Left lung (tissue), 10 donors: ENCODE results near the gene ZNF835. TPM values are rescaled to one million over a fixed set of nuclear protein-coding genes. Genes with fewer than 3 reads are reported as not detected.

ENCODE experiments used
- ATAC-seq: fragments of 200-7000 bp; cut with Tn5 transposase; one replicate; pipeline ENCODE4 v1.9.1; 2020; ENCODE audit warnings: moderate library complexity
- DNase-seq, 4 donors: peaks; one replicate each; pipeline ENCODE4 v3.0.0-alpha.2; 2013 to 2020
- H3K27ac ChIP-seq, 2 donors: fragments of 200-600 bp; sonication (generic) in 1 of 2; one replicate each; pipeline versions ENCODE4 v1.5.0 to v1.8.0; 2020 to 2021
- H3K27me3 ChIP-seq, 2 donors: fragments of 200-600 bp; sonication (generic) in 1 of 2; one replicate each; pipeline versions ENCODE4 v1.5.0 to v1.8.0; 2020 to 2021
- H3K36me3 ChIP-seq, 2 donors: fragments of 200-600 bp; sonication (generic) in 1 of 2; one replicate each; pipeline versions ENCODE4 v1.5.0 to v1.8.0; 2020 to 2021
- H3K4me1 ChIP-seq, 2 donors: fragments of 200-600 bp; one replicate each; pipeline ENCODE4 v1.8.0; 2021
- H3K4me3 ChIP-seq, 2 donors: fragments of 200-600 bp; sonication (generic) in 1 of 2; one replicate each; pipeline versions ENCODE4 v1.5.0 to v1.8.0; 2020 to 2021; ENCODE audit warnings: mild to moderate bottlenecking in 1 of 2
- H3K9me3 ChIP-seq, 2 donors: fragments of 200-600 bp; sonication (generic) in 1 of 2; one replicate each; pipeline versions ENCODE4 v1.5.0 to v1.8.0; 2020 to 2021
- CTCF ChIP-seq, 2 donors: fragments of 200-600 bp; sonication (generic) in 1 of 2; IDR thresholded peaks; one replicate each; pipeline versions ENCODE4 v1.5.0 to v1.8.0; 2021; ENCODE audit warnings: antibody characterized with exemption in 2 of 2
- intact Hi-C, 2 donors: fragments of 100-400 bp; cut with DNase I; formaldehyde crosslinking; loops; one replicate each; pipeline versions ENCODE4 v1.11.2 to v1.14.2; 2022
- polyA plus RNA-seq, 6 donors: library from polyadenylated mRNA; unstranded; fragments of 120-200 nt; gene quantifications; one replicate each; pipeline ENCODE4 v1.2.1, GENCODE V29; 2013; ENCODE audit not compliant: insufficient read length in 6 of 6
- total RNA-seq, 2 donors: library from RNA; stranded (reverse); fragmentation: NEBNext Ultra II Directional; extraction: Animal tissue kit (Norgen Biotek cat#: 25700); gene quantifications; one replicate each; pipeline ENCODE4 v1.2.1, GENCODE V29; 2021
- donor health status: DM: no; HTN: yes; CAD: no.
- donor health status: DM: no; HTN: no; CAD: no.

ZNF835 gene
- total and polyA plus RNA-seq, 8 donors: 2.3 to 4.9 (median 3.6) TPM

DNA sequence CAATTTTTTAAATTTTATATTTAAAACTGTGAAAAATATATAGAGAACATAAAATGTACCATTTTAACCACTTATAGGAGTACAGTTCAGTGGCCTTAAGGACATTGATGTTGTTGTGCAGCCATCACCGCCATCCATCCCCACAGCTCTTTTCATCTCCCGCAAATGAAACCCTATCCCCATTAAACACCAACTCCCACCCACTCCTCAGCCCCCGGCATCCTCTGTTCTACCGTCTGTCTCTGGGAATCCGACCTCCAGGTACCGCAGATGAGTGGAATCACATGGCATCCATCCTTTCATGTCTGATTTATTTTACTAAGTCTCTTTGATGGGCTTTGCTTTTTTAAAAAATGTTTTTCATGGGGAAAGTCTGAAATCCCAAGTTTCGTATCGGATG lies 52.4 kb downstream of the ZNF835 start:
- Histone ChIP-seq H3K4me3 (no peak overlapping the region), H3K9me3 (peaks cover 0 to 100% of the 10 kb centered on the region in 2 donors), H3K4me1 (no peaks in the 10 kb centered on the region), H3K36me3 (peaks cover 0 to 76% of the 10 kb centered on the region in 2 donors), H3K27ac (no peak overlapping the region), H3K27me3 (no peaks in the 10 kb centered on the region)
- no peak for TF ChIP-seq CTCF (IDR thresholded peaks at IDR 0.05)
- DNase-seq: no peak
- ATAC-seq: no peak
- intact Hi-C loops: no loop called here

DNA sequence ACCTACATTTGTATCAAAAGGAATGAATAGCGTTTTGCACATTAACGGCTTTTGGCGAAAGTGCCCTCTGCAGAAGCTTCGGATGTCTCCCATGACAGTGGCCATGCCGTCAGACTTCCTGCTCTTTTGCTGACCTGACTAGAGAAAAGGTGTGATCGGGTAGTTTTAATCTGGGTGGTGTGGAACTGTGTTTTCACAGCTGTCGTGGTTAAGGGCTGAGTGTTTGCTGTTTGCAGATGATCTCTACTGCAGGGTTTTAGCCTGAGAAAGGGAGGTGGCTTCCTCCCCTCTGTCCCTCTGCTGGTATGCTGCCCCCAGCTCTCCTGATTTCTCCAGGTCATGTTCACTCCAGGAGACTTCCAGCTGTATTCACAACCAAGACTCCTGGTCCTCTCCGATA lies 54.0 kb downstream of the ZNF835 start:
- Histone ChIP-seq H3K4me3 (no peak overlapping the region), H3K36me3 (peaks cover 0 to 75% of the 10 kb centered on the region in 2 donors), H3K27ac (no peak overlapping the region), H3K27me3 (no peaks in the 10 kb centered on the region), H3K4me1 (no peaks in the 10 kb centered on the region), H3K9me3 (peaks cover 0 to 100% of the 10 kb centered on the region in 2 donors)
- DNase-seq: no peak
- no peak for ATAC-seq
- intact Hi-C loops: no loop called here
- TF ChIP-seq CTCF (IDR thresholded peaks at IDR 0.05): no peak

- Histone ChIP-seq H3K4me1 (no peaks in the 10 kb centered on the region), H3K4me3 (no peak overlapping the region), H3K27ac (no peak overlapping the region), H3K27me3 (no peaks in the 10 kb centered on the region), H3K36me3 (peaks cover 0 to 64% of the 10 kb centered on the region in 2 donors), H3K9me3 (peaks cover 0 to 96% of the 10 kb centered on the region in 2 donors)
- no peak for ATAC-seq
- no peak for DNase-seq
- intact Hi-C loops: no loop called here
- no peak for TF ChIP-seq CTCF (IDR thresholded peaks at IDR 0.05)
These were observed 57.9 kb downstream of the ZNF835 start for GRCh38 chr19:56613639-56614038.

- TF ChIP-seq CTCF (IDR thresholded peaks at IDR 0.05): no peak
- Histone ChIP-seq H3K36me3 (peaks cover 0 to 57% of the 10 kb centered on the region in 2 donors), H3K4me1 (no peaks in the 10 kb centered on the region), H3K27ac (no peak overlapping the region), H3K27me3 (no peaks in the 10 kb centered on the region), H3K9me3 (peaks cover 0 to 96% of the 10 kb centered on the region in 2 donors), H3K4me3 (no peak overlapping the region)
- intact Hi-C loops: no loop called here
- no peak for ATAC-seq
- DNase-seq: no peak
These were observed 58.8 kb downstream of the ZNF835 start for GRCh38 chr19:56612737-56613136.

Other genes starting within 250 kb of the ZNF835 start
- gene ZNF667, start 194.4 kb downstream of the ZNF835 start, total RNA-seq: 1 to 10 TPM; 2.7 to 3.0 TPM
- 10 to 100 TPM; 15.2 to 21.5 (median 19.5) TPM for gene ZNF667, start 194.4 kb downstream of the ZNF835 start, polyA plus RNA-seq
- gene ZNF471, start 163.9 kb downstream of the ZNF835 start, total RNA-seq: 1 to 10 TPM; 2.8 to 7.2 TPM
- 10 to 100 TPM; 31.1 to 47.6 (median 37.1) TPM for gene ZNF471, start 163.9 kb downstream of the ZNF835 start, polyA plus RNA-seq
- gene ZFP28, start 132.8 kb downstream of the ZNF835 start, total RNA-seq: 1 to 10 TPM; 6.3 to 7.0 TPM
- 10 to 100 TPM; 14.6 to 17.1 (median 15.1) TPM for gene ZFP28, start 132.8 kb downstream of the ZNF835 start, polyA plus RNA-seq
- gene ZNF470, start 104.3 kb downstream of the ZNF835 start, total RNA-seq: 1 to 10 TPM; 4.2 to 5.8 TPM
- gene ZNF470, start 104.3 kb downstream of the ZNF835 start, polyA plus RNA-seq: 1 to 10 TPM; 7.9 to 8.8 (median 8.5) TPM
- gene ZNF71, start 76.5 kb downstream of the ZNF835 start, total RNA-seq: 1 to 10 TPM; 5.6 to 6.4 TPM
- 10 to 100 TPM in 2 of 6 donors, 1 to 10 TPM in 4; 7.8 to 10.7 (median 8.8) TPM for gene ZNF71, start 76.5 kb downstream of the ZNF835 start, polyA plus RNA-seq
- not detected for gene SMIM17, start 28.6 kb downstream of the ZNF835 start, total RNA-seq
- gene SMIM17, start 28.6 kb downstream of the ZNF835 start, polyA plus RNA-seq: 1 to 10 TPM; 3.0 to 3.8 (median 3.4) TPM
- gene PEG3, start 169.0 kb upstream of the ZNF835 start, total RNA-seq: 1 to 10 TPM; 6.3 to 6.9 TPM
- gene PEG3, start 169.0 kb upstream of the ZNF835 start, polyA plus RNA-seq: 10 to 100 TPM; 21.8 to 46.4 (median 26.6) TPM
- gene ZIM2, start 169.0 kb upstream of the ZNF835 start, total RNA-seq: under 1 TPM; 0.12 to 0.45 TPM
- gene ZIM2, start 169.0 kb upstream of the ZNF835 start, polyA plus RNA-seq: 1 to 10 TPM; 1.6 to 2.9 (median 1.9) TPM